HEK293T (cell line): Measurements from ENCODE around the gene OOEP.
"Not testable (repeated sequence)": the region's sequence is repeated elsewhere in the genome, so short reads cannot be mapped to it uniquely, and the experiment has no call there.

Experiments used
- CTBP1 ChIP-seq: fragments of 450-650 bp; IDR thresholded peaks from 2 replicates; pipeline ENCODE4 v1.6.1; 2016; ENCODE audit warnings: borderline replicate concordance
- ELF4 ChIP-seq: fragments of 450-650 bp; IDR thresholded peaks from 2 replicates; pipeline ENCODE4 v1.6.1; 2017; ENCODE audit warnings: antibody characterized with exemption
- FOXA1 ChIP-seq: fragments of 450-650 bp; IDR thresholded peaks from 2 replicates; pipeline ENCODE4 v1.6.1; 2016; ENCODE audit warnings: mild to moderate bottlenecking
- FOXK2 ChIP-seq: fragments of 450-650 bp; IDR thresholded peaks from 2 replicates; pipeline ENCODE4 v1.6.1; 2016; ENCODE audit warnings: mild to moderate bottlenecking
- HDGF ChIP-seq: fragments of 450-650 bp; IDR thresholded peaks from 2 replicates; pipeline ENCODE4 v1.6.1; 2017; ENCODE audit warnings: antibody characterized with exemption, borderline replicate concordance
- L3MBTL2 ChIP-seq: fragments of 450-650 bp; conservative IDR thresholded peaks from 2 replicates; pipeline ENCODE4 v1.6.1; 2016; ENCODE audit warnings: mild to moderate bottlenecking
- LEF1 ChIP-seq: fragments of 450-650 bp; IDR thresholded peaks from 2 replicates; pipeline ENCODE4 v1.6.1; 2017; ENCODE audit warnings: mild to moderate bottlenecking, borderline replicate concordance
- NFRKB ChIP-seq: fragments of 450-650 bp; IDR thresholded peaks from 2 replicates; pipeline ENCODE4 v1.6.1; 2016; ENCODE audit warnings: mild to moderate bottlenecking, moderate library complexity
- SP1 ChIP-seq: fragments of 450-650 bp; IDR thresholded peaks from 2 replicates; pipeline ENCODE4 v1.6.1; 2017
- TARDBP ChIP-seq: fragments of 450-650 bp; IDR thresholded peaks from 2 replicates; pipeline ENCODE4 v1.6.1; 2016

- not testable (repeated sequence) for TF ChIP-seq NFRKB, SP1, FOXK2, ELF4, TARDBP, L3MBTL2, HDGF, FOXA1, LEF1, CTBP1
These were observed 11.8 kb upstream of the OOEP start for GRCh38 chr6:73381531-73381930.
